Measurements from ENCODE around the gene POLE. TPM values are rescaled to one million over a fixed set of nuclear protein-coding genes. Genes with fewer than 3 reads are reported as not detected.

The POLE gene
- total and polyA plus RNA-seq, 2 donors = 19.3 to 22.2 TPM

DNA sequence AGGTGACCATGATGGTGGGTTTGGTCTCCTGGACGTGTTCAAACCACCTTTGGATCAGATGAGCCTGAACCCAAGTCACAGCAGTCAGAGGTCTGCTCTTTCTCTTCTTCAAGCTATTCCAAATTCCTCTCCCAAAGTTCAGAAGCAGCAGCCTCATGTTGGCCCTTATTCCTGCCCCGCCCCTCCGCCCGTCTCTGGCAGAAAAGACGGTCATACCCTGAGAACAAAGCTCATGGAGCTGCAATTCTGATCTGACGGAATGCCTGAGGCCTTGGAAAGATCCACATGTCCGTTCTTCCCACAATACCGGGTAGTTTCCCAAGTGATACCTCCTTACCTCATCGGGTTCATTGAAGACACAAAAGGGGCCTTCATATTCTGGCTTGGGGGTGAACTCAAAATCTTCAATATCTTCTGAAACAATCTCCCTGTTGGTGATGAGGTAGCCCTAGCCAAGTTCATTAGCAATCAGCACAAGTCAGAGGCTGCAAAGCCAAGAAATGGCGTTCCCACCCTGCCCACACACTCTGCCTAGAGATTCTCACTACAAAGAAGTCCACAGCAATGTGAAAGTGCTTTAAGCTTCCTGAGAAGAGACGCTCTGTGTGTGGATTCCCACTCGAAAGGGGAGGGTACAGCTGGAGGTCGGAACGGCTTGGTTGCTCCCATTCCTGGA, 11.2 kb downstream of the POLE start:
- peaks cover 79 to 90% of the 10 kb centered on the region in 2 donors for H3K36me3 ChIP-seq (ENCODE audit: control insufficient read depth in 2 of 2, insufficient read depth in 2 of 2, low read length in 1 of 2)
- no peak overlapping the region for H3K4me3 ChIP-seq (ENCODE audit: low read length in 2 of 2)
- no peaks in the 10 kb centered on the region for H3K27me3 ChIP-seq (ENCODE audit: control insufficient read depth in 2 of 2, insufficient read depth in 1 of 2, low read length in 1 of 2)
- 97% methylated on average over 14 of the region's 14 CpGs for WGBS
- DNase-seq (ENCODE audit: low read depth in 6 of 9, low spot score in 9 of 9) = no peak
- no peak overlapping the region for H3K27ac ChIP-seq (ENCODE audit: low read depth in 1 of 2, low read length in 1 of 2)
- H3K9me3 ChIP-seq (ENCODE audit: control insufficient read depth in 2 of 2, insufficient read depth in 1 of 2, low read length in 1 of 2) = peaks cover 0 to 3% of the 10 kb centered on the region in 2 donors
- H3K4me1 ChIP-seq (ENCODE audit: control insufficient read depth in 2 of 2, insufficient read depth in 2 of 2, low read length in 2 of 2) = peaks cover 0 to 2% of the 10 kb centered on the region in 2 donors

DNA sequence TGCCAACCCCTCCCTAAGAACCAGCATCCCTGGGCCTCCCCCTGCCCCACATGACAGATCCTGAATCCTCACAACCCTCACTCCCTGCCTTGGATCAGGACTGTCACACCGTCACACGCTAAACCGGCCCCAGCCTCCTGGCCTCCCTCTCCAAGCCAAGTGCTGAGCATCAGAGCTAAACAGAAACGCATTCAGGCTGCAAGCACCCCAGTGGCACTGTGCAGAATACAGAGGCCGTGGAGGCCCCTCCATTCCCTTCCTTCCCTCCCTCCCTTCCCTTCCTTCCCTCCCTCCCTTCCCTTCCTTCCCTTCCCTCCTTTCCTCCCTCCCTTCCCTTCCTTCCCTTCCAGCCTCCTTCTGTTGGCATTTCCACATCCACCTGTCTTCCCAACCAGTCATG, 12.6 kb downstream of the POLE start:
- H3K4me1 ChIP-seq (ENCODE audit: control insufficient read depth in 2 of 2, insufficient read depth in 2 of 2, low read length in 2 of 2) = no peaks in the 10 kb centered on the region
- no peak for DNase-seq (ENCODE audit: low read depth in 6 of 9, low spot score in 9 of 9)
- no peak overlapping the region for H3K27ac ChIP-seq (ENCODE audit: low read depth in 1 of 2, low read length in 1 of 2)
- WGBS = 99% methylated on average over 5 of the region's 5 CpGs
- H3K9me3 ChIP-seq (ENCODE audit: control insufficient read depth in 2 of 2, insufficient read depth in 1 of 2, low read length in 1 of 2) = peaks cover 0 to 3% of the 10 kb centered on the region in 2 donors
- no peak overlapping the region for H3K4me3 ChIP-seq (ENCODE audit: low read length in 2 of 2)
- peaks cover 75 to 83% of the 10 kb centered on the region in 2 donors for H3K36me3 ChIP-seq (ENCODE audit: control insufficient read depth in 2 of 2, insufficient read depth in 2 of 2, low read length in 1 of 2)
- no peaks in the 10 kb centered on the region for H3K27me3 ChIP-seq (ENCODE audit: control insufficient read depth in 2 of 2, insufficient read depth in 1 of 2, low read length in 1 of 2)

DNA sequence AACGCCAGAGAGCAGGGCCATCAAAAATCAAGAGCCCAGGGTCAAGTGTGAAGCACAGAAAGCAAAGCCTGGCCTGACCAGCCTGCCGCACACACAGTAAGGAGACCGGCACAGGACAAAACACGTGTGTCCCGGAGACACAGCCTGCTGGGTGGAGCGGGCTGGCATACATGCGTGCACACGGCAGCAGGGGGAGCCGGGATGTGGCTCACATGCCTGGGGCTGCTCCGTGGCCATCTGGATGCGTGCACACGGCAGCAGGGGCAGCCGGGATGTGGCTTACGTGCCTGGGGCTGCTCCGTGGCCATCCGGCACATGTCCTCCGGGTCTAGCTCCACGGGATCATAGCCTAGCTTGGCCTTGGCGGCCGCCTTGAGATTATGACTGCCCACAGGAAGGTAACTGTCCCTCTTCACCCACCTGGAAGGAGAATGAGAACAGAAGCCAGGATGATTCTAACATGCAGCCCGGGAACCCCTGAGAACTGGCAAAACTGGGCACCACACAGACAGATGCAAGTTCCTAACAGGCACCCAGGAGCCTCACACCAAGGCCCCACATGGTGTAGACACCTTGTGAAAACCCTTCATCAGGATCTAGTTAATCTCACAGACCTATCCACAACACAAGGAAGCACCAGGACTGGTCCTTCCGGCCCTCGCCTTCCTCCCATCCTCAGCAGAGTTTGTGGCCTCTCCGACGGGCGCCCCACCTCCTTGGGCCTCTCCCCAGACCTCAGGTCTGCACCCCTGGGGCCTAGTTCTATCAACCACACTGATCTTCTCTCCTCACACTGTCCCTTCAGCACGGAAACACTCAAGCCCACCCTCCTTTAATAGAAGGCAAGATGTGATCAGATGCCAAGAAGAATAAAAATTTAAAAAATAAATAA, 13.6 kb downstream of the POLE start:
- Histone ChIP-seq H3K27ac (ENCODE audit: low read depth in 1 of 2, low read length in 1 of 2) (no peak overlapping the region), H3K27me3 (ENCODE audit: control insufficient read depth in 2 of 2, insufficient read depth in 1 of 2, low read length in 1 of 2) (no peaks in the 10 kb centered on the region), H3K36me3 (ENCODE audit: control insufficient read depth in 2 of 2, insufficient read depth in 2 of 2, low read length in 1 of 2) (peaks cover 78 to 83% of the 10 kb centered on the region in 2 donors), H3K4me1 (ENCODE audit: control insufficient read depth in 2 of 2, insufficient read depth in 2 of 2, low read length in 2 of 2) (no peaks in the 10 kb centered on the region), H3K4me3 (ENCODE audit: low read length in 2 of 2) (no peak overlapping the region), H3K9me3 (ENCODE audit: control insufficient read depth in 2 of 2, insufficient read depth in 1 of 2, low read length in 1 of 2) (peaks cover 0 to 3% of the 10 kb centered on the region in 2 donors)
- no peak for DNase-seq (ENCODE audit: low read depth in 6 of 9, low spot score in 9 of 9)
- WGBS = 96% methylated on average over 27 of the region's 27 CpGs

DNA sequence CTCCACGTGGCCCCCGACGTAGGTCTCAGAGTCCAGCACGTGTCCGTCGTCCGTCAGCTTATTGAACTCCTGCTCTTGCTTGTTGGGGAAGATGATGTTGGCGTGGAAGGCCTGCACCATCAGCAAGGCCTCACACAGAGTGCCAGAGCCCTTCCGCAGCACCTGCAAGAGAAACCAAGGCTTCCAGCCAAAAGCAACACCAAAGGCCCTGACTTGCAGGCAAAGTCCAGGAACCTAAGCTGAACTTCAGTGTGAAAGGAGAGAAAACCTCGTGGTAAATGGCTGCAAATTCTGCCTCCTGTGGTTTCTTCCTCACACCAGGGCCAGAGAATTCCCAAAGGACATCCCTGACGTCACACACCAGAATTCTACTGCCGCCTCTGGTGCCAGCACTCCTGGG, 14.5 kb downstream of the POLE start:
- Histone ChIP-seq H3K4me1 (ENCODE audit: control insufficient read depth in 2 of 2, insufficient read depth in 2 of 2, low read length in 2 of 2) (no peaks in the 10 kb centered on the region), H3K36me3 (ENCODE audit: control insufficient read depth in 2 of 2, insufficient read depth in 2 of 2, low read length in 1 of 2) (peaks cover 82 to 83% of the 10 kb centered on the region in 2 donors), H3K4me3 (ENCODE audit: low read length in 2 of 2) (no peak overlapping the region), H3K27me3 (ENCODE audit: control insufficient read depth in 2 of 2, insufficient read depth in 1 of 2, low read length in 1 of 2) (no peaks in the 10 kb centered on the region), H3K9me3 (ENCODE audit: control insufficient read depth in 2 of 2, insufficient read depth in 1 of 2, low read length in 1 of 2) (peaks cover 0 to 3% of the 10 kb centered on the region in 2 donors), H3K27ac (ENCODE audit: low read depth in 1 of 2, low read length in 1 of 2) (no peak overlapping the region)
- DNase-seq (ENCODE audit: low read depth in 6 of 9, low spot score in 9 of 9) = no peak
- WGBS = 95% methylated on average over 12 of the region's 12 CpGs

DNA sequence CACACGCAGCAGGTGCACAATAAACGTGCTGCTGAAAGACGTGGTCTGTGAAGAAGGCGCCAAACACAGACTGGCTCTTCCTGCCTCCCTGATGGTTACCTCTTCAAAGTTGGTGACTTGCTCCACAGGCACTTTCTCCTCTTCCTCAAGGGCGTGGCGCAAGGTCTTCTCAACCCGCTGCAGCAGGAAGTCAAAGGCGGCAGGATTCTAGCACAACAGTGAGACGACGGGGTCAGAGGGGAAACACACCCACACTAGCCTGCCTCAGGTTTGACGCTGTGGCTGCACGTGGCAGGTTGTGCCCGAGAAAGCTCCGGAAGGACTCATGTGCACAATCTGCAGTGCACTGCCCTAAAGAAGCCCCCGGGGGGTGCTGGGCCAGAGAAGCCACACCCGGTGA, 15.0 kb downstream of the POLE start:
- Histone ChIP-seq H3K4me1 (ENCODE audit: control insufficient read depth in 2 of 2, insufficient read depth in 2 of 2, low read length in 2 of 2) (no peaks in the 10 kb centered on the region), H3K27me3 (ENCODE audit: control insufficient read depth in 2 of 2, insufficient read depth in 1 of 2, low read length in 1 of 2) (no peaks in the 10 kb centered on the region), H3K36me3 (ENCODE audit: control insufficient read depth in 2 of 2, insufficient read depth in 2 of 2, low read length in 1 of 2) (peaks cover 82 to 83% of the 10 kb centered on the region in 2 donors), H3K4me3 (ENCODE audit: low read length in 2 of 2) (no peak overlapping the region), H3K9me3 (ENCODE audit: control insufficient read depth in 2 of 2, insufficient read depth in 1 of 2, low read length in 1 of 2) (peaks cover 0 to 3% of the 10 kb centered on the region in 2 donors), H3K27ac (ENCODE audit: low read depth in 1 of 2, low read length in 1 of 2) (no peak overlapping the region)
- WGBS = 87% methylated on average over 16 of the region's 16 CpGs
- DNase-seq (ENCODE audit: low read depth in 6 of 9, low spot score in 9 of 9) = peak in 1 of 9 donors; percentile 24

DNA sequence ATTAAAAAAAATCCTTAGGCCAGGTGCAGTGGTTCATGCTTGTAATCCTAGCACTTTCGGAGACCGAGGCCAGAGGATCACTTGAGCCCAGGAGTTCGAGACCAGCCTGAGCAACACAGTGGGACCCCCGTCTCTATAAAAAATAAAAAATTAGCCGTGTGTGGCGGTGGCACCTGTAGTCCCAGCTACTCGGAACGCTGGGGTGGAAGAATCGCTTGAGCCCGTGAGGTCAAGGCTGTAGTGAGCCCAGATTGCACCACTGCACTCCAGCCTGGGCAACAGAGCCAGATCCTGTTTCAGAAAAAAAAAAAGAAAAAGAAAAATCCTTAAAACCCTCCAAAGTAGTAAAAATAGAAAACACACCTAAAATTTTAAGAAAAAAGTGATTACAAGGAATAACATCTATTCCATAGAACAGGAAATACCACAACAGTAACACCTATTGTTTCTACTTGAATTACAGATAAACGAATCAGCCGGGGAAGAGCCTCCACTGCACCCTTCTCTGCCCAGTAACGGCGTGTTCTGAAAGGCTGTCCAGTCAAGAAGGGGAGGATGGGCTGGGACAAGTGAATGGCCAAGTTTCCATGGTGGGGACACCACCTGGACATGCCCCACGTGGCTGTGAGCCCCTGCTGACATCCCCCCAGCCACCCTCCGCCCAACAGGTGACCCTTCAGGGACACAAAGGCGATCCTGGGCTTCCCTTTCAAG, 17.8 kb downstream of the POLE start:
- Histone ChIP-seq H3K27me3 (ENCODE audit: control insufficient read depth in 2 of 2, insufficient read depth in 1 of 2, low read length in 1 of 2) (no peaks in the 10 kb centered on the region), H3K36me3 (ENCODE audit: control insufficient read depth in 2 of 2, insufficient read depth in 2 of 2, low read length in 1 of 2) (peaks cover 77 to 84% of the 10 kb centered on the region in 2 donors), H3K4me3 (ENCODE audit: low read length in 2 of 2) (no peak overlapping the region), H3K9me3 (ENCODE audit: control insufficient read depth in 2 of 2, insufficient read depth in 1 of 2, low read length in 1 of 2) (peaks cover 0 to 6% of the 10 kb centered on the region in 2 donors), H3K27ac (ENCODE audit: low read depth in 1 of 2, low read length in 1 of 2) (no peak overlapping the region), H3K4me1 (ENCODE audit: control insufficient read depth in 2 of 2, insufficient read depth in 2 of 2, low read length in 2 of 2) (peaks cover 0 to 4% of the 10 kb centered on the region in 2 donors)
- DNase-seq (ENCODE audit: low read depth in 6 of 9, low spot score in 9 of 9) = no peak
- 98% methylated on average over 17 of the region's 17 CpGs for WGBS

DNA sequence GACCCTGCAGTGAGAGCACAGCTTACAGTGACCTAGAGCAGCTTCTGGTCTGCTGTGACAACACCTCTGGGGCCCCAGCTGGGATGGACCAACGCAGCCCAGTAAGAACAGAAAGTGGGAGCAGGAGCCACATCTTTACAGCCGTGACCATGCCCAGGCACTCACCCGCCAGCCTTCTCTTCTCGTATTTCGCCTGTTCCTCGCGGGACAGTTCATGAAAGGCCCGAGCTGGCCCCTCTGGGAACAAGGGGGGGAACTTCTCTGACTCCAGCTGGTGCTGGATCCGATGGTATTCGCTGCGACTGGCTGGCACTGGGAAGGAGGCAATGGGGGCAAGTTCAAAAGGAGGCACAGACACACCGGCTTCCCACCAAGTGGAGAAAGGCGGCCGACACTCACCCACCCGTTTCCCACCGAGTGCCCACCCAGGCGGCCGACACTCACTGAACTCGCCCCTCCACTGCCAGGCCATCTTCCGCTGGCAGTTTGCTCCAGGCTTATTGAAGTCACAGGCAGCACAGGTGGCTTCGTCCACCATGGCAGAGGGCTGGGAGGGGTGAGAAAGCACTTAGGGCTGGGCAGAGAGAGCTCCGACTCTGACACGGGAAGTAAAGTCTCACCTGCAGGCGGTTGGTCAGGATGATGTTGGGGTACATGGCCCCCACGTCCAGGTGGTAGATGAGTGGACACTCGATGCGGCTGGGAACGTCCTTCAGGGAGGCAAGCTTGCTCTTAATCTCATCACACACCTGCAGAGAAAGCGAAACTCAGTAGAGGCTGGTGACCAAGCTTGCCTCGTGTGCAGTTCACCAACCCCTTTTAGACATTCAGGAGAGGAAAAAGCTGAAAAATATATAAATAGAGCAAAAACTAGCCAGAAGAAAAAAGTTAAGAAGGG, 18.7 kb downstream of the POLE start:
- H3K27me3 ChIP-seq (ENCODE audit: control insufficient read depth in 2 of 2, insufficient read depth in 1 of 2, low read length in 1 of 2) = no peaks in the 10 kb centered on the region
- no peak for DNase-seq (ENCODE audit: low read depth in 6 of 9, low spot score in 9 of 9)
- peaks cover 0 to 6% of the 10 kb centered on the region in 2 donors for H3K9me3 ChIP-seq (ENCODE audit: control insufficient read depth in 2 of 2, insufficient read depth in 1 of 2, low read length in 1 of 2)
- 97% methylated on average over 30 of the region's 30 CpGs for WGBS
- peaks cover 77 to 84% of the 10 kb centered on the region in 2 donors for H3K36me3 ChIP-seq (ENCODE audit: control insufficient read depth in 2 of 2, insufficient read depth in 2 of 2, low read length in 1 of 2)
- H3K4me1 ChIP-seq (ENCODE audit: control insufficient read depth in 2 of 2, insufficient read depth in 2 of 2, low read length in 2 of 2) = peaks cover 3 to 13% of the 10 kb centered on the region in 2 donors
- H3K4me3 ChIP-seq (ENCODE audit: low read length in 2 of 2) = no peak overlapping the region
- no peak overlapping the region for H3K27ac ChIP-seq (ENCODE audit: low read depth in 1 of 2, low read length in 1 of 2)

DNA sequence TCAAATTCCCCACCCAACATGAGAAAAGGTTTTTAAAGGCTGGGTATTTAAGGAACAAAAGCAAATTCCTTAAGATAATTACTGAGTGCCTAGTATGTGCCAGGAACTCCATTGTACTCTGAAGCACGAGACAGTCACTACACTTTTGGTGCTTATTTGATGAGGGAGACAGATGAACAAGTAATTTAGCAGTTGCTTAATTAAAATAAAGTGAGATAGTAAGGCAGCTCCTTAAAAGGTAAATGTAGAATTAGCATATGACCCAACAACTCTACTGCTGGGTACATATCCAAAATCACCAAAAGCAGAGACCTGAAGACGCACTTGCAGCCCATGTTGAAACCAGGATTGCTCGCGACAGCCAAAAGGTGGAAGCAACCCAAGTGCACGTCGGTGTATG, 21.3 kb downstream of the POLE start:
- no peak overlapping the region for H3K4me3 ChIP-seq (ENCODE audit: low read length in 2 of 2)
- WGBS = 94% methylated on average over 6 of the region's 6 CpGs
- H3K9me3 ChIP-seq (ENCODE audit: control insufficient read depth in 2 of 2, insufficient read depth in 1 of 2, low read length in 1 of 2) = peaks cover 0 to 3% of the 10 kb centered on the region in 2 donors
- H3K36me3 ChIP-seq (ENCODE audit: control insufficient read depth in 2 of 2, insufficient read depth in 2 of 2, low read length in 1 of 2) = peaks cover 68 to 90% of the 10 kb centered on the region in 2 donors
- H3K27me3 ChIP-seq (ENCODE audit: control insufficient read depth in 2 of 2, insufficient read depth in 1 of 2, low read length in 1 of 2) = no peaks in the 10 kb centered on the region
- H3K4me1 ChIP-seq (ENCODE audit: control insufficient read depth in 2 of 2, insufficient read depth in 2 of 2, low read length in 2 of 2) = peaks cover 27 to 40% of the 10 kb centered on the region in 2 donors
- H3K27ac ChIP-seq (ENCODE audit: low read depth in 1 of 2, low read length in 1 of 2) = no peak overlapping the region
- DNase-seq (ENCODE audit: low read depth in 6 of 9, low spot score in 9 of 9) = no peak
